ENCODE measurements around the gene NAV2.
"Not testable (repeated sequence)": the region's sequence is repeated elsewhere in the genome, so short reads cannot be mapped to it uniquely, and the experiment has no call there.

Gene NAV2

GRCh38 chr11:20067665-20068064 lies 355.0 kb downstream of the NAV2 start:
- DNase-seq, result no peak

- DNase-seq, result no peak
These were observed 356.1 kb downstream of the NAV2 start for GRCh38 chr11:20068691-20069090.

DNA sequence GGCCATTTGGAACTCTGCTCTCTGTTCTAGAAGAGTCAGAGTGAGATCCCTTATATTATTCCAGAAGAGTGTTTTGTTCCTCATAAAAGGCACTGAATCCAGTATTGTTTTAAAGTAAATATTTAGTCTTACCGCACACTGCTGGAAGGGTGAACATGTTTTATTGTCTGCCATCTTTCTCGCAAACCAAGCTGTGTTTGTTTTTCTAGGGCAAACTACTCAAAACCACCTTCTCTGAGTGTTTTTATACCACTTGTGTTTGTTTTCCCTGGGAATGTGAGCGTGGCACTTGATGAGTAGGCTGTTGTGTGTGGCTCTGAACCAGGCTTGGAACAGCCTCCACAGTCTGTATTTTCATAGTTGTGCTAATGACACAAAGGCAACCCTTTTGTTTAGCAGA lies 357.8 kb downstream of the NAV2 start:
- DNase-seq, result no peak

DNA sequence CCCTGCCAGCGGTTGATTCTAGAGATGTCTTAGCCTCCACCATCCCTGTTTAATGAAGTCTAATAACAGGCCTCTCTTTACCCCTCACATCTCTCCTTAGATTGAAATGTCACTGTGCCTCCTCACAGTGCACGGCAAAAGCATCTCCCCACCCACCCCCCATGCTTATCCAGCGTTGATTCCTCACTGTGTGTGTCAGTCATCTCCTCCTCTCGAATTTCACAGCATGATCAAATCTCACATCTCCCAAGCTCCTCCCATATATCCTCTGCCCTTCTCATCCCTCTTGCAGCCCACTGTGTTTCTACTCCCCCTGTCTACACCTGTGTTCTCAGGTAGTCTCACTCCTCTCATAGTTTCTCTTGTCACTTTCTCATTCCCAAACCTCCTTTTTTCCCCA lies 363.0 kb downstream of the NAV2 start:
- DNase-seq, result no peak

DNA sequence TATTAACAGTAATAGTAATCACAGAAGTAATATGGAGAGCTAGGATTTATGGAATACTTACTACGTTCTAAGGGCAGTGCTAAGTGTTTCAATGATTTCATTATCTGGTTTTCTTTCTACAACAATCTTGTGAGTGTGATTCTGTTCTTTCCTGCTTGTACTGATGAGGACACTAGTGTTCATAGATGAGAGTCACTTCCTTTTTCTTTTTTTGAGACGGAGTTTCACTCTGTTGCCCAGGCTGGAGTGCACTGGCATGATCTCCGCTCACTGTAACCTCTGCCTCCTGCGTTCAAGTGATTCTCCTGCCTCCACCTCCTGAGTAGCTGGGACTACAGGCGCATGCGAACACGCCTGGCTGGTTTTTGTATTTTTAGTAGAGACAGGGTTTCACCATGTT lies 366.2 kb downstream of the NAV2 start:
- DNase-seq, result no peak

DNA sequence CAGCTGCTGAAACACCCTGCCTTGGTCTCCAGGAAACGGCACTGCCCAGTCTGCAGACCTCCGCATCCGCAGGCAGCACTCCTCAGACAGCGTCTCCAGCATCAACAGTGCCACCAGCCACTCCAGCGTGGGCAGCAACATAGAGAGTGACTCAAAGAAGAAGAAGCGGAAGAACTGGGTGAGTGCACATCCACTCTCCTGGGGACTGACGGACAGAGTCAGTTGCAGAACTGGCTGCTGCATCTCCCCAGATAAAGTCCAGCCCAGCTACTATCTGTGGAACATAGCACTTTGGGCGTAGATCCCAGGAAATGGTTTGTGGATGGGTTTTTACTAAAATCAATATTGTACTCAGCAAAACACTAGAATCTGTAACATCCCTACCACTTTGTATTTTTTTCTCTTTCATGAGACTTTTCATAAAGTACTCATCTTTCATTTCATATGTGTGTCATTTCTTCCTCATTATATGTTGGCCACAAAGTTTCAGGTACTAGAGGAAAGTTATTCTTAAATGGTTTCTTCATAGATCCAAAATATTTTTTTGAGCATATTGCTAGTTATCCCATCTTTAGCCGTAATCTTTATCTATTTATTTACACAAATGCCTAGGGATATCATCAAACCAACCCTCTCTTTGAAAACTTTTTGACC lies 367.5 kb downstream of the NAV2 start:
- DNase-seq, result no peak

DNA sequence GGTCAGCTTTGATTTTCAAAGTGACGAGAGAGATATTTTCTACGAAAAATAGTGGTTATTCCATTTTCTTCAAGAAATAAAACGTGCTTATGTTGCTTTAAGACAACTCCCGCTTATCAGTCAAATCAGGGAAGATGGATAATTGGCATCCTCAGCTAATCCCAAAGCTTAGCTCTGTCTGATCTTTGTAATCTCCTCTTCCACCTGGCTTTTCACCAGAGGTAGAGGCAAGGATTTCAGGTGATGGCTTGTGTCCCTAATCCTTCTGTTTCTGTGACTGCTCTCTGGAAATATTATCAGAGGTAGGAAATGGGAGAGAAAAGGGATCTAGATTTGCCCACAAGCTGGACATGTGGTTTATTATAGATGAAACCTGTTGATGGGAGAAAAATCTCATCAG lies 368.7 kb downstream of the NAV2 start:
- no peak for DNase-seq

GRCh38 chr11:20083877-20084276 lies 371.2 kb downstream of the NAV2 start:
- not testable (repeated sequence) for DNase-seq

- DNase-seq, result no peak
These were observed 372.5 kb downstream of the NAV2 start for GRCh38 chr11:20084921-20085814.

DNA sequence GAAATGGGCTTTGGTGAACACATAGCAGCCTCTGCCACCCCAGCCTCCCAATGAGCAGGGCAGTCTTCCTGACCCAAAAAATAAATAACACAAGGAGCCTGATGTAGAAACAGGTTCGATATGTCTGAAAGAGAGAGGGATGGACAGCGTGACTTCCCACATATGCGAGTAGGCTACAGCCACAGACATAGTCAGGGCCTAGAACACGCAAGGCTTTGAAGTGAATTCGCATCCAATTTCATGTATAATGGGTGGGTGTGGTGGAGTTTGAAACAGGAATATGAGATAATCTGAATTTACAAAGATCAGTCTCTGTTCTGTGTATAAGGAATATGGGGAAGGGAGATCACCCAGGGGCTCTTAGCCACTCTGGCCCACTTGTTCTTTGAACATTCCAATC lies 373.3 kb downstream of the NAV2 start:
- no peak for DNase-seq

DNA sequence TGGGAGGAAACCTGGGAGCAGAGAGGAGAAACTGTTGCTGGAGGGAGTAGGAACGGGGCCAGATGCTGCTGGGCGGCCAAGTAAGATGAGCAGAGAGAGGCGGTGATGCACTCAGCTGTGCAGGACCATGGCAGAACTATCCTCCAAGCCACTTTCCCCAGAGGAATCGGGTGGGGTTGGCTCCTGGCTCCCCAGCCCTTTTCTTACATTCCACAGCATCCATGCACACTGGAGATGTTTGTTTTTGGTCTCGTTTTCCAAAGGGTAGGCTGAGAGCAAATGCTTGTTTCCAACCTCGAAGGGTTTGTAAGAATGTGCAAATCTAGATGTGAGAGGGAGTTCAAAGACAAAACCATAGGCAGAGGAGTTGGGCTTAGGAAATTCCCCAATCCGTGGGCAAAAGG lies 374.5 kb downstream of the NAV2 start:
- no peak for DNase-seq

DNA sequence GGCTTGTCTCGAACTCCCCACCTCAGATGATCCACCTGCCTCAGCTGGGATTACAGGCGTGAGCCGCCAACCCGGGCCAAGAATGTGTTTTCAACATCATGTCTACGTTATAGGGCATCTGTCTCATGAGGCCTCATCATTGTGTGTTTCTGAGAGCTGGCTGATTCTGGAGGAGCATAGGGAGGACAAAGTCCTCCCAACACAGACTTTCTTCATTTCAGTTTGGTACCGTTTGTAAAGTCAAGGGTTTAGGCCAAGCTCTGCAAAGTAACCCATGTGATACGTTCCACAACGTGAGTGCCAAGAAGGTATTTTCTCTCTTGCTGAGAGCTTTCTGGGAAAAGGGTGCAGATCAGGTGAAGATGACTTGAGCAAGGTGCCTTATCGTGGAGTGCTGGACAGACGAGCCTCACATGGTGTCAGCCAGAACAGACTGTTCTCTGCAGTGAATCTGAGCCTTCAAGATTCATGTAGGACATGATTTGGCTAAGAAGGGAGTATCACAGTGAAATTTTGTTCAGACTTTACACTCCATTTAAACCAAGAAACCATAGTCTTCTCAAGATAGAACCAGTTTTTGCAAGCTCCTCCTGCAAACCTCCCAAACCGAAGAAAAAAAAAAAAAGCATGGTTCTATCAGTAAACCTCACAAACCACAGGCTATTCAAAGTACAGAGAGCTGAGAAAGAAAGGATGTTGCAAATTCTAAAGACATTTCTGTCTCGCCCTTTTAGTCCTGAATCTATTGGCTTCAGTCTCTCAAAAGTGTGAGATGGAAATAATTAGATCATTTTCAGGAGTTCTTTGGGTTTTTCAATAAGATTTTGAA lies 376.0 kb downstream of the NAV2 start:
- DNase-seq, result no peak

DNA sequence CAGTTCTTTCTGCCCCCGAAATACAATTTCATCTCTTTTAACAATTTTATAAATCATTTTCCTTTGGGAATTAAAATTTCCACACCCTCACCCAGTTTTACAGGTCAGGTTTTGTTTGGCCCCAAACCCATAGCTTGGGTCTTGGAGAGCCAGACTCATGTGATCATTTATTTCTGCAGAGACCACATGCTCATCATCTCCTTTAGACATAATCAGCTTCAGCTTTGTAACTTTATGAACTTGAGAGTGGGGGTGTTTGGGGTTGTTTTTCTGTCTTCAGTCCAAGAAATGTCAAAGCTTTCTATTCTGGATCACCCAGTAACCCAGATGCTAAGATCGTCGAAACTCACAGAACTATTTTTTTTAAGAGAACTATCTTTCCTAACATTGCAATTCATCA lies 376.7 kb downstream of the NAV2 start:
- no peak for DNase-seq

- no peak for DNase-seq
These were observed 377.4 kb downstream of the NAV2 start for GRCh38 chr11:20089796-20090653.

GRCh38 chr11:20090654-20091374 lies 378.2 kb downstream of the NAV2 start:
- no peak for DNase-seq

DNA sequence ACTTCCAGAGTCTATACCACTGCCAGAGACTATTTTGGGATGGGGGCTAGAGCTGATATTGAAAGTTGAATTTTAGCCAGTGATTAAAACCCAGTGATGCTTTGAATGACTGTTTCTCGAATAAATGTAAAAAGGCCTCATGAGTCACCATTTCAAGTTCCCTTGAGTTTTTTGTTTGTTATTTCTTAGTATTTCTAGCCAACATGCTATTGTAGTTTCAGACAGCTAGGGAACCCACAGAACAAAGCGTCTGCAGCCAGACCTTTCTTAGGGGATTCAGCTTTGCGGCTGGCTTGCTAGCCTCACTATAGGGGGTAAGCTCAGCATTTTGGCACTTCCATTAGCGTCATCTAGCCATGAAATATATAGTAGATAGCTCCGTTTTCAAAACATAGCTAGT lies 381.1 kb downstream of the NAV2 start:
- no peak for DNase-seq

DNA sequence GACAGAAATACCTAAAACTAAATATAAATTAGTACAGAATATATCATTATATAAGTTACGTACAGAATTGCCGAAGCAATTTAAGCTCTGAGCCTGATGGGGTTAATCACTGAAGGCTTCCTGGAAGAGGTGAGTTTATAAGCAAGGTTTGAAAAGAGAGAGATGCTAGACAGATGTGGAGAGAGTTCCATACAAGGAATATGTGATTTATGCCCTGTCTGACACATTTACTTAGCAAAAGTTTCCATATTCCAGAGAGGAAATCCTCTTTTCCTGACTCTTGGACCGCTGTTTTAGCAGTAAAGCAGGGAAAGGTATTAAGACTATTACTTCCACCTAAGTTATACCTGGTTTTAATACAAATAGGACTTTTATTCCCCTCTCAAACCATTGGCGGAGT lies 382.6 kb downstream of the NAV2 start:
- no peak for DNase-seq

DNA sequence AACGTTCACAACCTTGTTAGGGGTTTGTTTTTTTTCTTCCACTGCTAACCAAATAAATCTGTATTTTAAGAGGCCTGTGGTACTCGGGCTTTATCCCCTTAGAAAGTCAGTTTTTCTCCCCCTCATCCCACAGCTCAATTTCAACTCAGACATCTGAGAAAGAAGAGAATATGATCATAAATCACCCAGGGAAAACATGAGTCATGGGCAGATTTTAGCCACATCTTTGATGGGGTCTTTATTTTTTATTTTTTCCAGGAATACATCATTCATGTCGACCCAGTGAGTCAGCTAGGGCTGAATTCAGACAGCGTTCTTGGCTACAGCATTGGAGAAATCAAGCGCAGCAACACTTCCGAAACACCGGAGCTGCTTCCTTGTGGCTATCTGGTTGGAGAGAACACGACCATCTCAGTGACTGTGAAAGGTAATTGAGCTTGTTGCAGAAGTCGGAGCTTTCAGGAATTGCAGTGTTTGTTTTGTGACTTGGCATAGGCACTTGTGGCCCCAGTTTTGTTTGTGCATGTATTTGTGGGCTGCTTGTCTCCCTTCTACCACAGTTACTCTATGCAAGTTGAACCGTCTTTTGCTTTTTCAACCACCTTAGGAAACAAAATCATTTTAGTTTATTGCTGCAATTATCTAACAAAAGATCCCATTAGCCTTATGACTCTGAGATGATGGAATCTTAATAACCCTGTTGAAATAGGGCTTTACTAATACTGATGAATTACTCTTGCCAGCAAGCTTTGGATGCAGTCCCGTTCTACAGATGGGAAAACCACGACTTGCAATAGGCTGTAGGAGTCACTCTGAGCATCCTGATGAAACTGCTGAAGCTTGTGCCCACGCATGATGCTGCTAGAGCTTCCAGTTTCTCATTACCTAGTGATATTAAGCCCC lies 384.9 kb downstream of the NAV2 start:
- DNase-seq, result no peak

DNA sequence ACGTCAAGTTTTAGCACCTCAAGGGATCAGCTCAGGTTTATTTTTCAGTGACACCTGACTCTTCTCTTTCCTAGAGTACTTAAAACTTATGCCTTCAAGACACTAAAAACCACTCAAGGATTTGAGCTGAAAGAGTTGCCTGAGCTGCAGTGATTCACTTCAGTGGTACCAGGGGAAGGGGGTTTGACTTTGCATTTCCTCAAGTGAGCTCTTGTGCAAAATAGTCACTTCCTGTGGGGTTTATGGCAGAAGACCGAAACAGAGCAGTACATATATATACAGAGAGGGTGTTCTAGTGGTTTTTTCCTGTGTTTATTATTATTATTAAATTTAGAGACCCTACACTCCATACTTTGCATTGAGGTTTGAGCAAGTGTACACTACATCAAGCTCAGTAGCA lies 386.9 kb downstream of the NAV2 start:
- no peak for DNase-seq

- DNase-seq, result no peak
These were observed 389.8 kb downstream of the NAV2 start for GRCh38 chr11:20102397-20102796.

DNA sequence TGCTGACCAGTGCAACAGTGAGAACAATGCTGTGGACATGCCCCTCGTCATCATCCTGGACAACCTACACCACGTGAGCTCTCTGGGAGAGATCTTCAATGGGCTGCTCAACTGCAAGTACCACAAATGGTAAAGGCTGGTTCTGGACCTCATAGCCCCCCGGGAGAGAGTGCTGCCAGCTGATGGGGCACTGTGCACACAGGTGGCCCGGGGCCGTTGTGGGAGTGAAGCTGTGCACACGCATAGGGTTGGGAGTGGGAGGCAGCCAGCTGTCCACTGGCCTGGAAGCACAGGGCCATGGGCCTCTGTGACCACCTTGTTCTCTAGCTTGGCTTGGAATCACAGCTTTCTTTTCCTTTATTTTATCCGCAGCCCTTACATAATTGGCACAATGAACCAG lies 390.6 kb downstream of the NAV2 start:
- no peak for DNase-seq
